Activated naive CD8-positive, alpha-beta T cell treated with anti-CD3 and anti-CD28 coated beads for 36 hours (primary cell): ENCODE measurements around the gene DCLK1. TPM values are rescaled to one million over a fixed set of nuclear protein-coding genes. Genes with fewer than 3 reads are reported as not detected.

ENCODE experiments used
- DNase-seq: peaks from one replicate; pipeline ENCODE4 v3.0.0; 2021
- H3K27ac Mint-ChIP-seq: one replicate; pipeline ENCODE4 v1.8.0; 2022; ENCODE audit warnings: mild to moderate bottlenecking, moderate library complexity, mixed read lengths
- H3K27me3 Mint-ChIP-seq: one replicate; pipeline ENCODE4 v1.8.0; 2022; ENCODE audit warnings: mild to moderate bottlenecking, mixed read lengths
- H3K36me3 Mint-ChIP-seq: one replicate; pipeline ENCODE4 v1.8.0; 2021; ENCODE audit warnings: mild to moderate bottlenecking, mixed read lengths
- H3K4me1 Mint-ChIP-seq: one replicate; pipeline ENCODE4 v1.8.0; 2021; ENCODE audit warnings: mixed read lengths
- H3K4me3 Mint-ChIP-seq: one replicate; pipeline ENCODE4 v1.8.0; 2022; ENCODE audit warnings: mild to moderate bottlenecking, moderate library complexity, mixed read lengths
- H3K9me3 Mint-ChIP-seq: one replicate; pipeline ENCODE4 v1.8.0; 2022; ENCODE audit warnings: mixed read lengths
- total RNA-seq, 2 experiments: library from RNA; stranded (reverse); gene quantifications; one replicate each; pipeline ENCODE4 v1.2.3, GENCODE V29; 2021

The DCLK1 gene
- total RNA-seq, 2 experiments from 2014 or later: not detected

DNA sequence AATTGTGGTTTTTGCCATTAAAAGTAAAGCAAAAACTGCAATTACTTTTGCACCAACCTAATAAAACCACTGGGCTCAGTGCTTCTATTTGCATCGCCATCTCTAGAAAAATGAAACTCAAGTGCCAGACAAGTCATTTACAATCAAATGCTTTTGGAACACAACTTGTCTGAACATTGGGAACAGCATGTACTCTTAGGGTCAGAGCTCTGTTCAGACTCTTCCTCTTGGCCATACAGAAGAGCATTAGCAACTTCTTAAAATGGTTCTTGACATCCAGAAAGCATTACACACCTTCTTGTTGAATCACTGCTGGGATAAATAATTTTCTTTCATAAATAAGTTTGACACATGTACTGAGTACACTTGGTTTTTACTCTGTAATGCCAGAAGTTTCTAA is 272.5 kb downstream of the DCLK1 start:
- peaks cover 44% of the 10 kb centered on the region for H3K27me3 Mint-ChIP-seq
- no peaks in the 10 kb centered on the region for H3K36me3 Mint-ChIP-seq
- no peak overlapping the region for H3K27ac Mint-ChIP-seq
- no peaks in the 10 kb centered on the region for H3K4me1 Mint-ChIP-seq
- DNase-seq: no peak
- no peaks in the 10 kb centered on the region for H3K9me3 Mint-ChIP-seq
- H3K4me3 Mint-ChIP-seq: no peak overlapping the region

DNA sequence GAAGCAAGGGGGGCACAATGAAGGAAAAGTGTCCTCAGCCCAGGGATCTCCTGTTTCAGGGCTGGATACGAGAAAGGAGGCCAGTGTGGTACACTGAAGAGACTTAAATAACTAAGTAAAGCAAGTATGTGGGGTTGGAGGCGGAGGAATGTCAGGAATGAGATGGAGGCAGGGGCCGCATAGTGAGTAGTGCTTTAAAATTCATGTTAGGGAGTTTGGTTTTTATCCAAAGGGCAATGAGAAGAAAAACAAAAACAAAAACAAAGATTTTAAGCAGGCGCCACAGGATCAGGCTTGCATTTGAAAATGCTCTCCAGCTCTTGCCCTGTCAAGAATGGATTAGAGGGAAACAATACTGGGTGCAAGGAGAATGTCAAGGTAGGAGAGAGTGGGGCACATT is 273.4 kb downstream of the DCLK1 start:
- no peaks in the 10 kb centered on the region for H3K4me1 Mint-ChIP-seq
- H3K27me3 Mint-ChIP-seq: peaks cover 45% of the 10 kb centered on the region
- DNase-seq: no peak
- no peak overlapping the region for H3K4me3 Mint-ChIP-seq
- no peak overlapping the region for H3K27ac Mint-ChIP-seq
- no peaks in the 10 kb centered on the region for H3K36me3 Mint-ChIP-seq
- no peaks in the 10 kb centered on the region for H3K9me3 Mint-ChIP-seq

DNA sequence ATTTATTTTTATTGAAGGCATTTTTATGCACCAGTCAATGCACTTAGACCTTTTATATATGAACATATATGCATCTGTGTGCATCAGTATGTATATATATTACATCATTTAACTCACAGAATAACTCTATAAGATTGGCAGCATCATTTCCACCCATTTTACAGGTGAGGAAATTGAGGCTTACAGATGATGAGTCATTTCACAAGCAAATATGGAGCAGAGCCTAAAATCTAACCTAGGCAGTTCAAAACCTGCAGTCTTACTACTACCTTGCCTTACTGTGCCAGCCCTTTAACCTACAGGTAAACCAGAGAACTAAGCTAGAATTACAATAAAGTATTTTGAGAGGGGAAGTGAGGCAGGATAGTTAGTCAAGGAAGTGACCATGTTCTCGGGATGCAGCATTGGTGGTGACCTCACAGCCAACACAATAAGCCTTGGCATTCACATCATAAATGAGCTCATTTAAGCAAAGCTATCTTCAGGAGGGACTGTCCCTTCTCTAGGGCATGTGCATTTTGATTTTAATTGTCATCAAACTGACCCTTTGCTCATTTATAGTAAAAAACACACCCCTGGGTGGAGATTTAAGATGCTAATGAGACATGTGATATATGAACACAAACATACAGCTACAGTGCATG is 274.3 kb downstream of the DCLK1 start:
- H3K27ac Mint-ChIP-seq: no peak overlapping the region
- H3K27me3 Mint-ChIP-seq: peaks cover 45% of the 10 kb centered on the region
- no peak overlapping the region for H3K4me3 Mint-ChIP-seq
- no peak for DNase-seq
- no peaks in the 10 kb centered on the region for H3K4me1 Mint-ChIP-seq
- H3K9me3 Mint-ChIP-seq: no peaks in the 10 kb centered on the region
- H3K36me3 Mint-ChIP-seq: no peaks in the 10 kb centered on the region

DNA sequence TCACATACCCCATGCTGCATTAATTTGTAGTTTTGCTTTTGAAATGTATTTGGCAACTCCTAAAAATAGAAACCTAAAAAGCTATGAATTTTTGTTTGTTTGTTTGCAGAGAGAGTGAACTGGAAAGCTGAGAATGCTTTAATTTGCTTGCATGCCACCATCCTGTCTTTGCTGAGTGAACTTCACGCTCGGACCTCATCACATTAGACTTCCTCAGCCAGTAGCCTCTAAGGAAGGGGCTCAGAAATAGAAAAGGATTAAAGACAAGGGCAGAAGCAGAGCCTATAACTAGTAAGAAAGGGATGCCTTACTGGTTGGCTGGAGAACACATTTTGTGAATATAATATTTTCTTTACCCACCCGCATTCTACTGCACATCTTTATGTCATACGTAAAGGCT is 275.1 kb downstream of the DCLK1 start:
- Mint-ChIP-seq H3K27ac (no peak overlapping the region), H3K27me3 (peaks cover 52% of the 10 kb centered on the region), H3K36me3 (no peaks in the 10 kb centered on the region), H3K4me3 (no peak overlapping the region), H3K9me3 (no peaks in the 10 kb centered on the region), H3K4me1 (no peaks in the 10 kb centered on the region)
- DNase-seq: no peak

DNA sequence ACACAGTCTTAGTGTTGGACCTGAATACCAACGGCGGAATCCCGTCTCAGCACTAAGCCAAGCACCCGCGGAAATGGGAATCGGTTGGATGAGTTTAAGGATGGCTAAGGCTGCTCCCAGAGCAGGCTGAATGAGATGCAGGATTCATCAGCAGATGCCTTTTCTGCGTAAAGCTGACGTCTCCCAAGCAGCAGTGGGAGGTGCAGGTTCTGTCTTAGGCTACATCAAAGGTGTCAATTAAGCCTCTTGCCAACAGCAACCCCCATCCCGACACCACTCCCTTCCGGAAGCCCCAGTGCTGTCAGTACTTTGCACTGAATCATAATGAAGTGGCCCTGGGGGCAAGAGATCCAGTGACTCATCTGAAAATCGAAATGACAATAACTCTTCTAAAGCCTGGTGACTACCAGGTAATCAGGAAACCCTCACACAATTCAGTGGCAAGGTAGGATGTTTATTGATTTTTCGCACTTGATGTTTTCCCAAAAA is 275.6 kb downstream of the DCLK1 start:
- H3K36me3 Mint-ChIP-seq: no peaks in the 10 kb centered on the region
- no peak overlapping the region for H3K27ac Mint-ChIP-seq
- H3K4me3 Mint-ChIP-seq: no peak overlapping the region
- H3K4me1 Mint-ChIP-seq: no peaks in the 10 kb centered on the region
- DNase-seq: peak; percentile 6
- H3K9me3 Mint-ChIP-seq: no peaks in the 10 kb centered on the region
- H3K27me3 Mint-ChIP-seq: peaks cover 54% of the 10 kb centered on the region

DNA sequence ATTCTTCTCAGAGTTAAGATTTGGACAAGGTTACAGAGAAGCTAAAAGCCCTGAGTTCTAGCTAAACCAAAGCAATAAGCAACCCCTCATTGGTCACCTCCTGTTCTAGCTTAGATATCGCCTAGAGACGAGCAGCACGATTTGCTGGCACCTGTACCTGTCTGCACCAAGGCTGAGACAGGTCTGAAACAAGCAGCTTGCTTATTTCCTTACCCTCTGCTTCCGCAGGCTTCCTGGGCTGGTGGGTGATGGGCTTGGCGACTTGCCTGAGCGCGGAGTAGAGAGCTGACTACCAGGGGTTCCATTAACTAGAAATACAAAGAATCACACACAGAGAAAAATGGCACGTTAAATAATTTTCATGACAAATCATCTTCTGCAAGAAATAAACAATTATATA is 276.9 kb downstream of the DCLK1 start:
- H3K9me3 Mint-ChIP-seq: no peaks in the 10 kb centered on the region
- no peak for DNase-seq
- H3K27me3 Mint-ChIP-seq: peaks cover 54% of the 10 kb centered on the region
- no peaks in the 10 kb centered on the region for H3K4me1 Mint-ChIP-seq
- H3K4me3 Mint-ChIP-seq: no peak overlapping the region
- no peaks in the 10 kb centered on the region for H3K36me3 Mint-ChIP-seq
- H3K27ac Mint-ChIP-seq: no peak overlapping the region

DNA sequence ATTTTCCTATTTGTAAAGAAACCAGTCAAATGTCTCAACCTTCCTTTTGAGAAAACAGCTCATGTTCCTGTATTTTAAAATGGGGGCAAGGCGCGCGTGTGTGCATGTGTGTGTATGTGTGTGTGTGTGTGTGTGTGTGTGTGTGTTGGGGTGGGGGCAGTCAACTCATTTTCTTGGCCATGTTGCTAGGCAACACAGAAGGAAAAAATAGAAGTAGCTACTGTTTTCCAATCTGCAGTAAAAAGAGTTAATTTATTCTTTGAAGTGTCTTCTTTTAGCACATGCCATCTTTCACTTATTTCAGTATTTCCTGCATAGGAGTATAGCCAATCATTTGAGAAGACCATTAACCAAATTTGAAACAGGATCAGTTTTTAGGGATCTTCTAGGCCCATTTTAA is 279.3 kb downstream of the DCLK1 start:
- H3K27me3 Mint-ChIP-seq: peaks cover 42% of the 10 kb centered on the region

DNA sequence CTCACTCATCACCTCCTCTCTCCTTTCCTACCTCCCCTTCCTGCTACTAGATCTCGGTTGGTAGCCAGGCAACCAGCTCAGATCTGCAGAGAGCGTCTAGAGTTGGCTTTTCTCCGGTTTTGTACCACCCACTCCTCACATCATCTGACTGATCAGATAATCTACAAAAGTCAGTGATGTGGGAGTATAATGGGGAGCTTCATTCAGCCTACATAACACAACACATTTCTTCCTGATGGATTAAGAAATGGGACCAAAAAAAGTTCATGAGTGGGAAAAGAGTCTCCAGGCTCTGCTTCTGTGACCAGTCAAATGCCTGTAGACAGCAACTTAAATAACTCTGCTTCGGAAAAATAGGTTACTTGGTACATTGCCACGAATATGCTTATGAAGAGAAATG is 279.8 kb downstream of the DCLK1 start:
- Mint-ChIP-seq H3K36me3 (no peaks in the 10 kb centered on the region), H3K9me3 (no peaks in the 10 kb centered on the region), H3K4me1 (no peaks in the 10 kb centered on the region), H3K4me3 (no peak overlapping the region), H3K27me3 (peaks cover 38% of the 10 kb centered on the region), H3K27ac (no peak overlapping the region)
- DNase-seq: no peak

More for the DNA sequence above, 279.3 kb downstream of the DCLK1 start:
- Mint-ChIP-seq H3K36me3 (no peaks in the 10 kb centered on the region), H3K27ac (no peak overlapping the region), H3K9me3 (no peaks in the 10 kb centered on the region), H3K4me1 (no peaks in the 10 kb centered on the region), H3K4me3 (no peak overlapping the region)
- no peak for DNase-seq

DNA sequence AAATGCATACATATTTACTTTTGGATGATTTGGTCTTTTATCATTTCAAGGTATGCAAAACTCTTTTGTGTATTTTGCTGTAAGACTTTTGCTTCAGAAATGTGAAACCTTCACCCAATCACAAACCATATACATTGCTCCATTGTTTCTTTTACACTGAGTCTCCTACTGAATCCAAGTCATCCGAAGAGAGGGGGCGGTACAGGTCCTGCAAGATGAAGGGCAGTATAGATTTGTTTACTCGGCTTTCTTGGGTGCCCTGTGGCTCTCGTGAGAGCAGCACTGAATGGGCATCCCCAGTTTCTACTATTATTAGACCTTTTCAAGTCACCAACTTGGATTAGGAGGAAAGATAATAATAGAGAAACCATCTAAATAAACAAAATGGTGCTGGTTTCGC is 280.6 kb downstream of the DCLK1 start:
- Mint-ChIP-seq H3K4me3 (no peak overlapping the region), H3K9me3 (no peaks in the 10 kb centered on the region), H3K36me3 (no peaks in the 10 kb centered on the region), H3K27me3 (peaks cover 30% of the 10 kb centered on the region), H3K27ac (no peak overlapping the region), H3K4me1 (no peaks in the 10 kb centered on the region)
- no peak for DNase-seq

DNA sequence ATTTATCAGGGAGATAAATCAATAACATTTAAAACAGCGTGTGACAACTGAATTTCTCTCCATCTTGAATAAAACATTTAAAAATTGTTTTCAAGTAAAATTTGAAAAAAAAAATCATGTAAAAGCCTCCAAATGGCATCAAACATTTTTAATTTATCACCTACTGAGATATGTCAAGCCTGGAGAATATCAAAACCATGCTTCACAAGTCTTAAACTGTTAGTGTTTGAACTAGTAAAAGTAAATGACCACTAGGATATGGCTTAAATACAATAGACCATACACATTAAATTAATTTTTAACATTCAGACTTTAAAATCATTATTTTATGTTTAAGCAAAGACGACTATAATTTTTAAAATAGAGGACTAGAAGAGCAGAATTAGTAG is 281.9 kb downstream of the DCLK1 start:
- H3K9me3 Mint-ChIP-seq: no peaks in the 10 kb centered on the region
- H3K4me3 Mint-ChIP-seq: no peak overlapping the region
- H3K4me1 Mint-ChIP-seq: no peaks in the 10 kb centered on the region
- no peak for DNase-seq
- H3K27me3 Mint-ChIP-seq: peaks cover 19% of the 10 kb centered on the region
- no peaks in the 10 kb centered on the region for H3K36me3 Mint-ChIP-seq
- no peak overlapping the region for H3K27ac Mint-ChIP-seq

DNA sequence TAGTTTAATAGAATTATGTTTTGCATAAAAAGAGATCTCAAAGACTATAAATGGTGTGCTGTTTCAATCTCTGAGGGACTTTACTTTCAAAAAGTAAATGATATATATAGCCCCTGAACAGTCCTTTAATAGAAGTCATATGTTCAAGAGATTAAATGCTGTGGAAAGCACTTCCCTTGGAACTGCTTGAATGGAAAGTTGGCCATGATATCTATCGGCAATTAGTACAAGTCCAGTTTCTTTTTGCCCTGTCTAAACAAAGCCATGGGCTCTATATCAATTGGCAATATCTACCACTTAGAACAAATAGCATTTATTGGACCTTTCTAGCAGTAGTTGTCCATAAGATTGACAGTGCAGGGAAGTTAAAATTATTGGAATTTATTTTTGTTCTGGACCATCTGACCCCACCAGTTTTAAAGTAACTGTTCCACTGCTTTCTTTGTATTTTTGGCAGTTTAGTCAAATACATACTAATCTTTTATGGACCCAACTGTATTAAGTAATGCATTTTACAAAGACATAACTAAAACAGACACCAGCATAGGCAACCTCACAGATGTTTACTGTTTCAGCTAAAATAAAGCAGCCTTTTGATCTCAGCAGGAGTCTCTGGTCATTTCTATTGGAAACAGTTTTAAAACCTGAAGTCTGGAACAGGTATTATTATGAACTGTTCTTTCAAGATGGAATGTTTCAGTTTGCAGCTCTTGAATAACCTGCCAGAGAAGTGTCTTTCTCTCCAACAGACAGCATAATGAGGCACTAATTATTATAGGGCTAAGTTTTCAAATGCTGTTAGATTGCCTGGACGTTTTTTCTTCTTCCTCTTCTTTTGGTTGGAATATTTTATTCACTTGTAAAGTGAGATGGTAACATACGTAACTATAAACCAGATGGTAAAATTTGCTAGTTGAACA is 282.6 kb downstream of the DCLK1 start:
- no peaks in the 10 kb centered on the region for H3K4me1 Mint-ChIP-seq
- H3K9me3 Mint-ChIP-seq: no peaks in the 10 kb centered on the region
- no peak overlapping the region for H3K27ac Mint-ChIP-seq
- H3K27me3 Mint-ChIP-seq: peaks cover 14% of the 10 kb centered on the region
- no peaks in the 10 kb centered on the region for H3K36me3 Mint-ChIP-seq
- no peak for DNase-seq
- no peak overlapping the region for H3K4me3 Mint-ChIP-seq

DNA sequence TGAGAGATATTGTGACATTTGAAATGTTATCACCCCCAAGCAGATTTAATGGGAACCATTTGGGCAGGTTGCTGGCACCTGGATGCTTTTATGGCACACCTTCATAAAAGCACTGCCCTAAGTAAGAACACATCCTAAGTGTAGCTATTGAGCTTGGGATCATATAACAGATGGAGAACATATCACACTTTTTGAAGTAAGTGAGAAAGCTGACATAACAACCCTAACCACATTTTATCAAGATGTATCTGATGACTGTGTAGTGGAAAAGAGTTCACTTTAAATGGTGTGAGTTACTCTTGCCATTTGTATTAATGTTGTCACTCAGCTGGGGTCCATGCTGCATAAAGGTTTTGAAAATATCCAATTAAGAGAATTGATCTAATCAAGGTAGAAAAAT is 287.9 kb downstream of the DCLK1 start:
- Mint-ChIP-seq H3K4me3 (no peak overlapping the region), H3K27ac (no peak overlapping the region), H3K4me1 (no peaks in the 10 kb centered on the region), H3K9me3 (no peaks in the 10 kb centered on the region), H3K36me3 (no peaks in the 10 kb centered on the region), H3K27me3 (no peaks in the 10 kb centered on the region)
- no peak for DNase-seq

DNA sequence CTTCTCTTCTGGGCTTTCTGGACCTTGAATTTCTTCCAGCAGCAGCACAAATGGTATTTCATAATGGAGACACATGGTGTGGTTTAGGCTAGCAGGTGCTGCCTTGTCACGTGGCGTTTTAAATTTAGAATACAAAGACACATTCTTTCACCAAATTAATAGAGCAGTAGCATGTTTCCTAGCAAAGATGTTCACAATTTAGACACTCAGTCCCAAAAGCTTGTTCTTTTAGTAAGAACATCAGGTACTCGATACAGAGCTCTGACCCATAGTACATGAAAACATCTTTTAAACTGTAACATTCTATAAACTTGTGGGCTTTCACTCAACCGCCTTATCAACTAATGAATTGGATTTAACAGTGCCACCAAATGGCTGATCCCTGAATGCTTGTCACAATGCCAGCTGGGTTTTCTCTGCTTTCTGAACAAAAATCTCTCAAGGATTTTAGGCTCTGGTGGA is 290.1 kb downstream of the DCLK1 start:
- Mint-ChIP-seq H3K4me3 (no peak overlapping the region), H3K9me3 (no peaks in the 10 kb centered on the region), H3K36me3 (no peaks in the 10 kb centered on the region), H3K4me1 (no peaks in the 10 kb centered on the region), H3K27ac (no peak overlapping the region), H3K27me3 (no peaks in the 10 kb centered on the region)
- no peak for DNase-seq

DNA sequence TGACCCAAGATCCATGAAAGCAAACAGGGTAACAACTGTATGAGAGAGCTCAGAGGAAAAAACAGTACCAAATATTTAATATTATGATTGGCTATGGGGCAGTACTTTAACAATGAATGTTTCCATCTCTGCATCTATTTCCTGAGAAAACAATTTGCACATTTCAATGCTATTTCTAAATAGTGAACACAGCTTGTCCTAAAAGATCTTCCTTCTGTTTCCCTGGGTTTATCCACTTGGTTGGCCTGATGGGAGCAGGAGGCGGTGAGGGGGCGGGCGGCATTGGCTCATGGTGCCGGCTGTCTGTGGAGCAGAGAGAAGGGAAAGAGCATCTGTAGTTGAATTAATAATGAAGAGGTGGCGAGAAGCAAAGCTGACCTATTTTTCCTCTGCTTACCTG is 291.4 kb downstream of the DCLK1 start:
- H3K27ac Mint-ChIP-seq: no peak overlapping the region
- DNase-seq: no peak
- no peaks in the 10 kb centered on the region for H3K27me3 Mint-ChIP-seq
- H3K4me3 Mint-ChIP-seq: no peak overlapping the region
- H3K9me3 Mint-ChIP-seq: no peaks in the 10 kb centered on the region
- H3K36me3 Mint-ChIP-seq: no peaks in the 10 kb centered on the region
- H3K4me1 Mint-ChIP-seq: no peaks in the 10 kb centered on the region

DNA sequence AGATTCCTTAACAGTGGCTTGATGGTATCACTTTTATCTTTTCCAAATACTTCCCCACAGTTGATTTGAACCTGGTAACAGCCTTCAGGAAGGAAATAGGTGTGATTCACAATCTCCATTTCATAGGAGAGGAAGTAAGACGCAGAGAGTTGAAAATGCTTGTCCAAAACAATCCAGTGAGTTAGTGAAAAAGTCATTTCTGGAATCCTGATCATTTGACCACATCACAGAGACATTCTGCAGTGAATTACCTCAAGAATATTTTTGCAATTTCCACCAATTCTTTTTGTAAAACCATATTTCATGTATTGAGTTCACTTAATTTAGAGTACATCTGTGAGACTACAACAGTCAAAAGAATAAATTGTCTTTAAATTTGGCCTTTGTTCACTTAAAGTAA is 292.8 kb downstream of the DCLK1 start:
- Mint-ChIP-seq H3K4me1 (no peaks in the 10 kb centered on the region), H3K4me3 (no peak overlapping the region)

DNA sequence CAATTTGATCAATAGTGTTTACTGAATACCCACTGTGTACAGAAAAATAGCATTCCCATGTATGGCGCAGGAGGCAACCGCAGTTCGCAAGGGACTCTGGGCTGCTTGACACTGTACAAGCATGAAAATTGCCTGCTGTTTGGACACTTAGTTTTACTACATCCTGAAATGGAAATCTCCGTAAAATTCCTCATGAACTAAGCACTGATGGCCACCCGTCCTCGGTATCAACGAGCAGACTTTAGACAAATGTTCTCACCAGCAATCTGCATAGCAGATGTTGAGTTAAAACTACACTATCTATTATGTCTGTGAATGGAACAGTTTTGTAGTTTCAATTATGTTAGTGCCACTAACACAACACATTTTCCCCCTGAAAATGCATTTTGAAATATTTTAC is 294.7 kb downstream of the DCLK1 start:
- Mint-ChIP-seq H3K27me3 (peaks cover 5% of the 10 kb centered on the region), H3K36me3 (no peaks in the 10 kb centered on the region), H3K4me1 (no peaks in the 10 kb centered on the region), H3K9me3 (no peaks in the 10 kb centered on the region), H3K4me3 (no peak overlapping the region), H3K27ac (no peak overlapping the region)
- DNase-seq: no peak

More for the DNA sequence above, 292.8 kb downstream of the DCLK1 start:
- Mint-ChIP-seq H3K27ac (no peak overlapping the region), H3K27me3 (peaks cover 3% of the 10 kb centered on the region), H3K36me3 (no peaks in the 10 kb centered on the region), H3K9me3 (no peaks in the 10 kb centered on the region)
- no peak for DNase-seq
